MM.1S (cell line): Measurements from ENCODE around the gene ARID4A.

ENCODE experiments used
- DNase-seq: peaks from one replicate; pipeline ENCODE4 v3.0.0-alpha.2; 2015
- H2AFZ ChIP-seq: fragments of 300-600 bp; sonication (generic); 2 replicates; pipeline ENCODE4 v1.6.0; 2016; ENCODE audit warnings: antibody characterized with exemption, low read length
- H3F3A ChIP-seq: fragments of 300-600 bp; sonication (generic); 2 replicates; pipeline ENCODE4 v1.6.1; 2016; ENCODE audit warnings: mild to moderate bottlenecking, antibody characterized with exemption, low read length, moderate library complexity, mixed read lengths; ENCODE audit not compliant: insufficient read depth
- H3K27ac ChIP-seq: fragments of 300-600 bp; sonication (generic); 2 replicates; pipeline ENCODE4 v1.5.1; 2016; ENCODE audit warnings: mild to moderate bottlenecking, low read length
- H3K27me3 ChIP-seq: fragments of 300-600 bp; sonication (generic); replicated peaks from 2 replicates; pipeline ENCODE4 v1.6.0; 2016; ENCODE audit warnings: low read length; ENCODE audit not compliant: insufficient read depth
- H3K36me3 ChIP-seq: fragments of 300-600 bp; sonication (generic); replicated peaks from 2 replicates; pipeline ENCODE4 v1.6.1; 2016; ENCODE audit warnings: mild to moderate bottlenecking, low read length, mixed read lengths; ENCODE audit not compliant: insufficient read depth
- H3K4me1 ChIP-seq: fragments of 300-600 bp; sonication (generic); 2 replicates; pipeline ENCODE4 v1.6.1; 2016; ENCODE audit warnings: low read length, mixed read lengths
- H3K4me2 ChIP-seq: fragments of 300-600 bp; sonication (generic); 2 replicates; pipeline ENCODE4 v1.6.0; 2016; ENCODE audit warnings: low read depth, low read length
- H3K4me3 ChIP-seq: fragments of 300-600 bp; sonication (generic); 2 replicates; pipeline ENCODE4 v1.5.1; 2016; ENCODE audit warnings: low read length, mixed read lengths
- H3K79me2 ChIP-seq: fragments of 300-600 bp; sonication (generic); 2 replicates; pipeline ENCODE4 v1.6.1; 2016; ENCODE audit warnings: mixed run types, low read length, mixed read lengths
- H3K9ac ChIP-seq: fragments of 300-600 bp; sonication (generic); 2 replicates; pipeline ENCODE4 v1.6.1; 2016; ENCODE audit warnings: low read length, mixed read lengths
- H3K9me2 ChIP-seq: fragments of 300-600 bp; sonication (generic); replicated peaks from 2 replicates; pipeline ENCODE4 v1.6.1; 2016; ENCODE audit warnings: mild to moderate bottlenecking, low read length, mixed read lengths; ENCODE audit not compliant: insufficient read depth
- H3K9me3 ChIP-seq: fragments of 300-600 bp; sonication (generic); replicated peaks from 2 replicates; pipeline ENCODE4 v1.6.1; 2016; ENCODE audit warnings: mild to moderate bottlenecking, low read length, mixed read lengths; ENCODE audit not compliant: insufficient read depth
- H4K20me1 ChIP-seq: fragments of 300-600 bp; sonication (generic); 2 replicates; pipeline ENCODE4 v1.6.1; 2016; ENCODE audit warnings: mild to moderate bottlenecking, low read length, moderate library complexity, mixed read lengths; ENCODE audit not compliant: insufficient read depth
- EZH2 ChIP-seq: fragments of 300-600 bp; sonication (generic); optimal IDR thresholded peaks from 2 replicates; pipeline ENCODE3; 2017; ENCODE audit warnings: low read depth, mild to moderate bottlenecking, antibody characterized with exemption, low read length, mixed read lengths
- EZH2phosphoT487 ChIP-seq: fragments of 300-600 bp; sonication (generic); IDR thresholded peaks from 2 replicates; pipeline ENCODE4 v1.6.1; 2018; ENCODE audit warnings: antibody characterized with exemption, low read length
- TF ChIP-seq, protein P1 (sequence below): fragments of 300-600 bp; sonication (generic); IDR thresholded peaks from 2 replicates; pipeline ENCODE4 v1.5.1; 2016; ENCODE audit warnings: antibody characterized with exemption, low read length, mixed read lengths

The ARID4A gene

DNA sequence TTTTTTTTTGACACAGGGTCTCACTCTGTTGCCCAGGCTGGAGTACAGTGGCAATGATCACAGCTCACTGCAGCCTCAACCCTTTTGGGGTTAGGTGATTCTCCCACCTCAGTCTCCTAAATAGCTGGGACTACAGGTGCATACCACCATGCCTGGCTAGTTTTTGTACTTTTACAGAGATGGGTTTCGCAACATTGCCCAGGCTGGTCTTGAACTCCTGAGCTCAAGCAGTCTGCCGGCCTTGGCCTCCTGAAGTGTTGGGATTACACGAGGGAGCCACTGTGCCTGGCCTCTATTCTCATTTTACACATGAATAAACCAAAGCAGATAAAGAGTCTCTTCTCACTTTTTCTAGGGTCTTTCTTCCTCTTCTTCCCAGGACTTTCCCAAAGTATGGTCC lies 100.5 kb downstream of the ARID4A start:
- no peak overlapping the region for H3K4me2 ChIP-seq

DNA sequence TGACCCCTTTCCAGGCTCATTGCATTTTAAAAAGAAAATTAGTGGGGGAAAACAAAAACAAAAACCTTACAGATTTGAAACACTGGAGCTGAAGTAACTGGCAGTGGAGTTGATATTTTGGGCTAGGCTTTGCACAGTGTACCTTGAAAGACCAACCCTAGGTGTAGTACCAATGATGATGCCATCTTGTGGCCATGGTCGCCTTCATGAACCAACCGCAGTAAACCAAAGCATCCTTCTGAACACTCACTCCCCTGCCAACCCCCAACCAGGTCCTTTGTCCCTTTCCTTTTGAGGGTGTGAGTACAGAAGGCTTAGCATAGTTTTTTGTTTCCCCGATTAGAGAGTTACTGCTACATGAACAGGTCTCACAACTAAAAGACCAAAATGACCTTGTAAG lies 103.2 kb downstream of the ARID4A start:
- no peak overlapping the region for H3K9ac ChIP-seq
- no peaks in the 10 kb centered on the region for H3K4me1 ChIP-seq
- no peak overlapping the region for H3K4me2 ChIP-seq
- no peaks in the 10 kb centered on the region for H3K9me2 ChIP-seq
- no peaks in the 10 kb centered on the region for H3K9me3 ChIP-seq
- no peaks in the 10 kb centered on the region for H3K79me2 ChIP-seq
- TF ChIP-seq EZH2 (no peak), EZH2phosphoT487 (no peak)
- TF ChIP-seq, protein P1, sequence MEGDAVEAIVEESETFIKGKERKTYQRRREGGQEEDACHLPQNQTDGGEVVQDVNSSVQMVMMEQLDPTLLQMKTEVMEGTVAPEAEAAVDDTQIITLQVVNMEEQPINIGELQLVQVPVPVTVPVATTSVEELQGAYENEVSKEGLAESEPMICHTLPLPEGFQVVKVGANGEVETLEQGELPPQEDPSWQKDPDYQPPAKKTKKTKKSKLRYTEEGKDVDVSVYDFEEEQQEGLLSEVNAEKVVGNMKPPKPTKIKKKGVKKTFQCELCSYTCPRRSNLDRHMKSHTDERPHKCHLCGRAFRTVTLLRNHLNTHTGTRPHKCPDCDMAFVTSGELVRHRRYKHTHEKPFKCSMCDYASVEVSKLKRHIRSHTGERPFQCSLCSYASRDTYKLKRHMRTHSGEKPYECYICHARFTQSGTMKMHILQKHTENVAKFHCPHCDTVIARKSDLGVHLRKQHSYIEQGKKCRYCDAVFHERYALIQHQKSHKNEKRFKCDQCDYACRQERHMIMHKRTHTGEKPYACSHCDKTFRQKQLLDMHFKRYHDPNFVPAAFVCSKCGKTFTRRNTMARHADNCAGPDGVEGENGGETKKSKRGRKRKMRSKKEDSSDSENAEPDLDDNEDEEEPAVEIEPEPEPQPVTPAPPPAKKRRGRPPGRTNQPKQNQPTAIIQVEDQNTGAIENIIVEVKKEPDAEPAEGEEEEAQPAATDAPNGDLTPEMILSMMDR = no peak
- H3K27me3 ChIP-seq = no peaks in the 10 kb centered on the region
- no peak overlapping the region for H3K27ac ChIP-seq
- no peak overlapping the region for H3K4me3 ChIP-seq
- no peak for DNase-seq
- no peak overlapping the region for H2AFZ ChIP-seq
- no peaks in the 10 kb centered on the region for H3F3A ChIP-seq
- no peaks in the 10 kb centered on the region for H3K36me3 ChIP-seq
- no peaks in the 10 kb centered on the region for H4K20me1 ChIP-seq

More for the DNA sequence above, 100.5 kb downstream of the ARID4A start:
- TF ChIP-seq EZH2phosphoT487 (no peak), EZH2 (no peak)
- Histone ChIP-seq H4K20me1 (no peaks in the 10 kb centered on the region), H3F3A (no peaks in the 10 kb centered on the region), H3K9me3 (no peaks in the 10 kb centered on the region), H3K9me2 (no peaks in the 10 kb centered on the region), H3K79me2 (no peaks in the 10 kb centered on the region), H3K36me3 (no peaks in the 10 kb centered on the region), H3K9ac (no peak overlapping the region), H2AFZ (no peak overlapping the region), H3K27me3 (no peaks in the 10 kb centered on the region), H3K27ac (no peak overlapping the region), H3K4me1 (no peaks in the 10 kb centered on the region), H3K4me3 (no peak overlapping the region)
- no peak for DNase-seq

DNA sequence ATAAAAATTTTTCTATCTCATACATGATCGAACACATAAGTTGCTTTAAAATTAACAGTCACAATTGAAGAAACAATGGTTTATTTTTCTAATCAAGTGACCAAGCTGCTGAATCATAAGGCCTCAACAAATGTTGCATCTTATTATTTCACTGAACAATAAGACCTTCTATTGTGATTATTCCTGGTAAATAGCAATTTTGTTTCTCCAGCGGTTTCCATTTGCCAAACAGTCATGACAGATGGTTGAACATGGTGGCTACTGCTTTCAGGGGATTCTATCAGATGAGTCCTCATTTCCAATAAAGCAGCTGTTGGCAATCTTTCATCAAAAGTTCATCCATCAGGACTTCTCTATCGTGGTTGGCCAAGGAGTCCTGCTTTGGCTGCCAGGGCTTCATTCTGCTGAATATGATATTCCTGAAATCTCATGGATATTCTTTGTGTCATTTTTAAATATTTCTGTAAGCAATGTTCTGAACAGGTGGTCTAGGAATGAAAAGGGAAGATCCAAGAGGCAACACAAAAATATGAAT lies 110.4 kb downstream of the ARID4A start:
- H3K9me2 ChIP-seq = no peaks in the 10 kb centered on the region
- TF ChIP-seq, protein P1 = no peak

DNA sequence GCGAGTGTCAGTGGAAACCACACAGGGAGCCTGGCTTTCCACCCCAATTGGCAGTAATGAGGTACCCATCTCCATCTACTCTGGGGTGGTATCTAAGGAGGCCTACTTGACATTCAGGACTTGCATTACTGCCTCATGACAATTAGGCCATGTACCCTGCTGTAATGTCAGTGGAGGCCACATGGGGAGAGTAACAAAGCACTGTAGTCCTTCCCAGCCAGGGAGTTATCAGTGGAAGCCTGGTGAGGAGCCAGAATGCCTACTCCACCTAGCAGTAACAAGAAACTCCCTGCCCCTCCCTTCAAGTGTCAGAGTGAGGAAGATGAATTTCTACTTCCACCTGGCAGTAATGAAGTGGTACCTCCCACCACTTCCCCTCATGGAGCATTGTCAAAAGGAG lies 116.5 kb downstream of the ARID4A start:
- Histone ChIP-seq H3K9ac (no peak overlapping the region), H4K20me1 (no peaks in the 10 kb centered on the region), H3K36me3 (no peaks in the 10 kb centered on the region; the same call in 1 of the 2 replicates), H3F3A (no peaks in the 10 kb centered on the region), H3K27me3 (no peaks in the 10 kb centered on the region), H3K9me3 (no peaks in the 10 kb centered on the region), H3K4me1 (no peaks in the 10 kb centered on the region), H3K27ac (no peak overlapping the region), H3K4me2 (no peak overlapping the region), H3K9me2 (no peaks in the 10 kb centered on the region), H3K4me3 (no peak overlapping the region), H2AFZ (no peak overlapping the region), H3K79me2 (peaks cover 10% of the 10 kb centered on the region)
- TF ChIP-seq EZH2phosphoT487 (no peak), EZH2 (no peak)
- TF ChIP-seq, protein P1 = no peak
- DNase-seq = no peak

More for the DNA sequence above, 110.4 kb downstream of the ARID4A start:
- Histone ChIP-seq H3K36me3 (no peaks in the 10 kb centered on the region; the same call in 1 of the 2 replicates), H3K27me3 (no peaks in the 10 kb centered on the region), H3K9ac (no peak overlapping the region), H4K20me1 (no peaks in the 10 kb centered on the region), H3F3A (no peaks in the 10 kb centered on the region), H3K4me1 (no peaks in the 10 kb centered on the region), H3K4me2 (no peak overlapping the region), H2AFZ (no peak overlapping the region), H3K27ac (no peak overlapping the region), H3K4me3 (no peak overlapping the region), H3K79me2 (no peaks in the 10 kb centered on the region), H3K9me3 (no peaks in the 10 kb centered on the region)
- DNase-seq = no peak
